Raji (cell line): ENCODE measurements around the gene ALS2.

ENCODE experiments used
- POLR2A ChIP-seq: IDR thresholded peaks from 2 replicates; pipeline ENCODE4 v1.6.1; 2011; ENCODE audit warnings: low read depth, low read length, control low read depth; ENCODE audit not compliant: insufficient read depth

The ALS2 gene

GRCh38 chr2:201780674-201781493 lies at the start of gene ALS2:
Gene ALS2 (minus strand): TSS chr2:201780933. CDS start chr2:201768885, 12,048 bp downstream.
- TF ChIP-seq POLR2A = peak; percentile 53

GRCh38 chr2:201828220-201828619 lies 47.5 kb upstream of the ALS2 start:
- TF ChIP-seq POLR2A = no peak

- no peak for TF ChIP-seq POLR2A
Measured at GRCh38 chr2:201827621-201828020, 46.9 kb upstream of the ALS2 start.

GRCh38 chr2:201824212-201824611 lies 43.5 kb upstream of the ALS2 start:
- no peak for TF ChIP-seq POLR2A

GRCh38 chr2:201821080-201821479 lies 40.3 kb upstream of the ALS2 start:
- no peak for TF ChIP-seq POLR2A

- no peak for TF ChIP-seq POLR2A
Measured at GRCh38 chr2:201820383-201821007, 39.8 kb upstream of the ALS2 start.

GRCh38 chr2:201816657-201817575 lies 36.2 kb upstream of the ALS2 start:
- TF ChIP-seq POLR2A = no peak

GRCh38 chr2:201813996-201814760 lies 33.4 kb upstream of the ALS2 start:
- TF ChIP-seq POLR2A = no peak

- TF ChIP-seq POLR2A = no peak
Measured at GRCh38 chr2:201809633-201810032, 28.9 kb upstream of the ALS2 start.

GRCh38 chr2:201808027-201808426 lies 27.3 kb upstream of the ALS2 start:
- no peak for TF ChIP-seq POLR2A

- TF ChIP-seq POLR2A = no peak
Measured at GRCh38 chr2:201807452-201807999, 26.8 kb upstream of the ALS2 start.

- TF ChIP-seq POLR2A = no peak
Measured at GRCh38 chr2:201806442-201807170, 25.9 kb upstream of the ALS2 start, which contains the start of gene CDK15. Gene CDK15 (plus strand): TSS chr2:201806537. CDS start chr2:201806665, 128 bp downstream.

- TF ChIP-seq POLR2A = no peak
Measured at GRCh38 chr2:201798252-201798913, 17.6 kb upstream of the ALS2 start.
